ENCODE data around the gene TEDDM1. TPM values are rescaled to one million over a fixed set of nuclear protein-coding genes. Genes with fewer than 3 reads are reported as not detected.

Gene TEDDM1
- total RNA-seq, 2 donors from 2014 or later: not detected

- ATAC-seq (ENCODE audit: insufficient number of reproducible peaks, low FRiP score, low read depth) (no peak), DNase-seq (ENCODE audit: low spot score) (no peak)
- H3K36me3 ChIP-seq: peaks cover 72% of the 10 kb centered on the region
- peaks cover 18 to 32% of the 10 kb centered on the region in 2 donors for H3K4me1 ChIP-seq (ENCODE audit: control insufficient read depth in 1 of 2, low read depth in 2 of 2)
- no peaks in the 10 kb centered on the region for H3K27me3 ChIP-seq (replicated peaks; ENCODE audit: insufficient read depth)
- H3K9me3 ChIP-seq: no peaks in the 10 kb centered on the region
- H3K27ac ChIP-seq: no peak overlapping the region
- no peak for TF ChIP-seq CTCF (IDR thresholded peaks at IDR 0.05)
- peak overlapping the region; percentile 14 for H3K4me3 ChIP-seq
These were observed 14.3 kb downstream of the TEDDM1 start for GRCh38 chr1:182385885-182386853.

- Histone ChIP-seq H3K27ac (no peak overlapping the region), H3K4me3 (no peak overlapping the region)
These were observed 16.0 kb downstream of the TEDDM1 start for GRCh38 chr1:182384387-182384960.

GRCh38 chr1:182383934-182384333 lies 16.5 kb downstream of the TEDDM1 start:
- H3K36me3 ChIP-seq: peaks cover 72% of the 10 kb centered on the region
- no peak for ATAC-seq (ENCODE audit: insufficient number of reproducible peaks, low FRiP score, low read depth)
- H3K9me3 ChIP-seq: no peaks in the 10 kb centered on the region
- H3K27me3 ChIP-seq (replicated peaks; ENCODE audit: insufficient read depth): no peaks in the 10 kb centered on the region
- no peak overlapping the region for H3K4me3 ChIP-seq
- no peak for TF ChIP-seq CTCF (IDR thresholded peaks at IDR 0.05)
- no peak overlapping the region for H3K27ac ChIP-seq
- H3K4me1 ChIP-seq (ENCODE audit: control insufficient read depth in 1 of 2, low read depth in 2 of 2): peaks cover 18 to 32% of the 10 kb centered on the region in 2 donors
- DNase-seq (ENCODE audit: low spot score): no peak

More at GRCh38 chr1:182384387-182384960, 16.0 kb downstream of the TEDDM1 start:
- ATAC-seq (ENCODE audit: insufficient number of reproducible peaks, low FRiP score, low read depth): no peak
- Histone ChIP-seq H3K36me3 (peaks cover 72% of the 10 kb centered on the region), H3K4me1 (ENCODE audit: control insufficient read depth in 1 of 2, low read depth in 2 of 2) (peaks cover 18 to 32% of the 10 kb centered on the region in 2 donors), H3K27me3 (replicated peaks; ENCODE audit: insufficient read depth) (no peaks in the 10 kb centered on the region), H3K9me3 (no peaks in the 10 kb centered on the region)
- TF ChIP-seq CTCF (IDR thresholded peaks at IDR 0.05): no peak
- no peak for DNase-seq (ENCODE audit: low spot score)

- Histone ChIP-seq H3K36me3 (peaks cover 66% of the 10 kb centered on the region), H3K27ac (no peak overlapping the region), H3K9me3 (no peaks in the 10 kb centered on the region), H3K27me3 (replicated peaks; ENCODE audit: insufficient read depth) (no peaks in the 10 kb centered on the region), H3K4me3 (no peak overlapping the region), H3K4me1 (ENCODE audit: control insufficient read depth in 1 of 2, low read depth in 2 of 2) (peaks cover 13 to 25% of the 10 kb centered on the region in 2 donors)
- ATAC-seq (ENCODE audit: insufficient number of reproducible peaks, low FRiP score, low read depth): no peak
- no peak for DNase-seq (ENCODE audit: low spot score)
- TF ChIP-seq CTCF (IDR thresholded peaks at IDR 0.05): no peak
These were observed 17.3 kb downstream of the TEDDM1 start for GRCh38 chr1:182383037-182383661.

Measured in thoracic aorta (tissue), 2 donors.